Left lung (tissue), 10 donors: ENCODE data around the gene MYOF. TPM values are rescaled to one million over a fixed set of nuclear protein-coding genes. Genes with fewer than 3 reads are reported as not detected.
"Not testable (repeated sequence)": the region's sequence is repeated elsewhere in the genome, so short reads cannot be mapped to it uniquely, and the experiment has no call there.

ENCODE experiments used
- ATAC-seq: fragments of 200-7000 bp; cut with Tn5 transposase; one replicate; pipeline ENCODE4 v1.9.1; 2020; ENCODE audit warnings: moderate library complexity
- DNase-seq, 4 donors: peaks; one replicate each; pipeline ENCODE4 v3.0.0-alpha.2; 2013 to 2020
- H3K27ac ChIP-seq, 2 donors: fragments of 200-600 bp; sonication (generic) in 1 of 2; one replicate each; pipeline versions ENCODE4 v1.5.0 to v1.8.0; 2020 to 2021
- H3K27me3 ChIP-seq, 2 donors: fragments of 200-600 bp; sonication (generic) in 1 of 2; one replicate each; pipeline versions ENCODE4 v1.5.0 to v1.8.0; 2020 to 2021
- H3K36me3 ChIP-seq, 2 donors: fragments of 200-600 bp; sonication (generic) in 1 of 2; one replicate each; pipeline versions ENCODE4 v1.5.0 to v1.8.0; 2020 to 2021
- H3K4me1 ChIP-seq, 2 donors: fragments of 200-600 bp; one replicate each; pipeline ENCODE4 v1.8.0; 2021
- H3K4me3 ChIP-seq, 2 donors: fragments of 200-600 bp; sonication (generic) in 1 of 2; one replicate each; pipeline versions ENCODE4 v1.5.0 to v1.8.0; 2020 to 2021; ENCODE audit warnings: mild to moderate bottlenecking in 1 of 2
- H3K9me3 ChIP-seq, 2 donors: fragments of 200-600 bp; sonication (generic) in 1 of 2; one replicate each; pipeline versions ENCODE4 v1.5.0 to v1.8.0; 2020 to 2021
- intact Hi-C, 2 donors: fragments of 100-400 bp; cut with DNase I; formaldehyde crosslinking; loops; one replicate each; pipeline versions ENCODE4 v1.11.2 to v1.14.2; 2022
- polyA plus RNA-seq, 6 donors: library from polyadenylated mRNA; unstranded; fragments of 120-200 nt; gene quantifications; one replicate each; pipeline ENCODE4 v1.2.1, GENCODE V29; 2013; ENCODE audit not compliant: insufficient read length in 6 of 6
- total RNA-seq, 2 donors: library from RNA; stranded (reverse); fragmentation: NEBNext Ultra II Directional; extraction: Animal tissue kit (Norgen Biotek cat#: 25700); gene quantifications; one replicate each; pipeline ENCODE4 v1.2.1, GENCODE V29; 2021
- TF ChIP-seq, protein P1 (sequence below), 2 donors: fragments of 200-600 bp; sonication (generic) in 1 of 2; IDR thresholded peaks; one replicate each; pipeline versions ENCODE4 v1.5.0 to v1.8.0; 2021; ENCODE audit warnings: antibody characterized with exemption in 2 of 2
- donor health status: DM: no; HTN: yes; CAD: no.
- donor health status: DM: no; HTN: no; CAD: no.

Gene MYOF
- total and polyA plus RNA-seq, 8 donors: 54.9 to 295 (median 67.9) TPM

DNA sequence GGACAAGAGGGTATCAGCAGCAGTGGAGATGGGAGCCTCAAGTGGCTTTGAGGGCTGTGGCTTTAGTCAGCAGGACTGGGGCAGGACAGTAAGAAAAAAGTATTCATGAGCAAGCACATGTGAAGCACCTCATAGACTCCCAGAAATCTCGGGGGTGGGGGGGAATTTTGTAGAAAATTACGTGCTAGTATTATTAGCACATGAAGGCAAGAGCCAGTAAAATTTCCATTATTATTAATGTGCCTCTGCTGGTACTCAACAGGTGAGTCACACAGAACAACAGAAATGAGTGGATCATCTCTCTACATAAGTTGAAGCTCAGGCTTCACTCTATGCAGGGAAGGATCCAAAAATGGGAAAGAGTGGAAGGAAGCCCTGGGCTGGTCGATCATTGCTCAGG is 114.5 kb downstream of the MYOF start:
- H3K4me1 ChIP-seq: peaks cover 0 to 24% of the 10 kb centered on the region in 2 donors
- peaks cover 0 to 73% of the 10 kb centered on the region in 2 donors for H3K36me3 ChIP-seq
- TF ChIP-seq, protein P1, sequence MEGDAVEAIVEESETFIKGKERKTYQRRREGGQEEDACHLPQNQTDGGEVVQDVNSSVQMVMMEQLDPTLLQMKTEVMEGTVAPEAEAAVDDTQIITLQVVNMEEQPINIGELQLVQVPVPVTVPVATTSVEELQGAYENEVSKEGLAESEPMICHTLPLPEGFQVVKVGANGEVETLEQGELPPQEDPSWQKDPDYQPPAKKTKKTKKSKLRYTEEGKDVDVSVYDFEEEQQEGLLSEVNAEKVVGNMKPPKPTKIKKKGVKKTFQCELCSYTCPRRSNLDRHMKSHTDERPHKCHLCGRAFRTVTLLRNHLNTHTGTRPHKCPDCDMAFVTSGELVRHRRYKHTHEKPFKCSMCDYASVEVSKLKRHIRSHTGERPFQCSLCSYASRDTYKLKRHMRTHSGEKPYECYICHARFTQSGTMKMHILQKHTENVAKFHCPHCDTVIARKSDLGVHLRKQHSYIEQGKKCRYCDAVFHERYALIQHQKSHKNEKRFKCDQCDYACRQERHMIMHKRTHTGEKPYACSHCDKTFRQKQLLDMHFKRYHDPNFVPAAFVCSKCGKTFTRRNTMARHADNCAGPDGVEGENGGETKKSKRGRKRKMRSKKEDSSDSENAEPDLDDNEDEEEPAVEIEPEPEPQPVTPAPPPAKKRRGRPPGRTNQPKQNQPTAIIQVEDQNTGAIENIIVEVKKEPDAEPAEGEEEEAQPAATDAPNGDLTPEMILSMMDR (IDR thresholded peaks at IDR 0.05): no peak
- H3K27ac ChIP-seq: no peak overlapping the region
- H3K9me3 ChIP-seq: no peaks in the 10 kb centered on the region
- DNase-seq (no peak), ATAC-seq (no peak)
- H3K27me3 ChIP-seq: no peaks in the 10 kb centered on the region
- no peak overlapping the region for H3K4me3 ChIP-seq
- intact Hi-C loops: no loop called here

GRCh38 chr10:93364966-93365365 is 117.2 kb downstream of the MYOF start:
- Histone ChIP-seq H3K27ac (peak overlapping the region; percentile 41 to 63), H3K36me3 (peaks cover 0 to 73% of the 10 kb centered on the region in 2 donors), H3K4me1 (peaks cover 0 to 24% of the 10 kb centered on the region in 2 donors), H3K27me3 (no peaks in the 10 kb centered on the region), H3K4me3 (no peak overlapping the region), H3K9me3 (no peaks in the 10 kb centered on the region)
- ATAC-seq: peak; percentile 6
- TF ChIP-seq, protein P1 (IDR thresholded peaks at IDR 0.05): no peak
- DNase-seq: no peak
- intact Hi-C loops: no loop called here

DNA sequence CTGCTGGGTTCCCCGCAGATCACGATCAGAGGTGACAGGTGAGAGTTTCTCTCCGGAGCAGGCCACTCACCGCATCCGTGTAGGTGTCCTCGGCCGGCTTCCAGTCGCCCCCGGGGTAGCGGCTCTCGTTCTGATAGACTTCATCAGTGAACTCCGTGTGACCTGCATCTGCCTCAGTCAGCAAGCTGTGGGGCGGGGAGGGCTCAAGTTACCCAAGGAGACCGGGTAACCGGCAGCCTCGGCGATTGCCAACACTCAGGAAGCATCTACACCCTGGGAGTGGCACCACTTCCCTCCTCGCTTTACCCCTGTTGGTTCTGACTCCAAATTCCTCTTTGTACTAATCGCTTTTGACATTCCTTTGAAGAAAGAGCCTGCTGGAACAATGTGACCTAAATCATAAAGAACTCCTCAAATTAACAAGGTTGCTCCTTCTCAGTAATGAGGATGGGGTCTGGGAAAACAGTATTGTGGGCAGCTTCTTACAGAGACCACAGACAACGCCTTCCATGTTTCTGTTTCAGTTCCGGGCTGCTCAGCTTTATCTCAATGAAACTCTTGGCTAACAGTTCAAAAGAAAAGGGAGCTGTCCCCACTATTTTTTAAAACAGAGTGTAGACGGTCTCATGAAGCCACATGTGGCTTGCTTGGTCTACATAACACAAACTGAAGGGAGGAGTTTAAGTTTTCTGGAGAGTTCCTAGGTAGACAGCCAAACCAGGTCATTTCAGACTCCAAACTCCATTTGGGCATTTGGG is 118.1 kb downstream of the MYOF start:
- Histone ChIP-seq H3K9me3 (no peaks in the 10 kb centered on the region), H3K27ac (peak overlapping the region; percentile 41 to 63), H3K4me1 (peaks cover 0 to 24% of the 10 kb centered on the region in 2 donors), H3K27me3 (no peaks in the 10 kb centered on the region), H3K4me3 (no peak overlapping the region), H3K36me3 (peaks cover 0 to 74% of the 10 kb centered on the region in 2 donors)
- intact Hi-C loops: no loop called here
- TF ChIP-seq, protein P1 (IDR thresholded peaks at IDR 0.05): no peak
- DNase-seq (peak in 2 of 4 donors; percentile 85 to 89), ATAC-seq (peak; percentile 95)

- ATAC-seq, intact Hi-C loops, H3K4me3 ChIP-seq, H3K27ac ChIP-seq, DNase-seq, H3K9me3 ChIP-seq, H3K4me1 ChIP-seq, H3K27me3 ChIP-seq: not testable (repeated sequence)
- H3K36me3 ChIP-seq: peaks cover 5 to 86% of the 10 kb centered on the region in 2 donors
Measured at GRCh38 chr10:93358398-93358797, 123.7 kb downstream of the MYOF start.

DNA sequence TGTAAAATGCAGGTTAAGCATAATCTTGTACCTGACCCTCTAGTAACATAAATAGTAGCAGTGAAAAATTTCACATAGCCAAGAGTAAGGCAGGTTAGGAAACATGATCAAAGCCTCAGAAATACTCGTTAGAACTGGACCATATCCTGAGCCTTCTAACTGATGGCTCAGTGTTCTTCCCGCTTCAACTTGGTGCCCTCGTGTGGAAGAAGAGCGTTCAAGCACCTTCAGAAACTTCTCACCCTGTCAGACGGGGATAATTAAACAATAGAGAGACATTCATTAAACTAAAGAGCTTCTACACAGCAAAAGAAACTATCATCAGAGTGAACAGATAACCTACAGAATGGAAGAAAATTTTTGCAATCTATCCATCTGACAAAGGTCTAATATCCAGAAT is 124.5 kb downstream of the MYOF start:
- ATAC-seq (peak; percentile 69), DNase-seq (peak in 1 of 4 donors; percentile 31)
- intact Hi-C loops: no loop called here

More for the DNA sequence above, 124.5 kb downstream of the MYOF start:
- Histone ChIP-seq H3K9me3 (no peaks in the 10 kb centered on the region), H3K27ac (no peak overlapping the region), H3K36me3 (peaks cover 5 to 93% of the 10 kb centered on the region in 2 donors), H3K27me3 (no peaks in the 10 kb centered on the region), H3K4me1 (no peaks in the 10 kb centered on the region), H3K4me3 (no peak overlapping the region)
- TF ChIP-seq, protein P1 (IDR thresholded peaks at IDR 0.05): peak; percentile 20 to 31
